Activated CD4-positive, alpha-beta T cell treated with anti-CD3 and anti-CD28 coated beads, Interleukin-2, Interleukin-4, amounts not matched to agents 100 ng/mL and 50 ng/mL, durations not matched to agents 16 hours and 8 hours (primary cell): ENCODE measurements around the gene SRBD1.

Experiments used
- DNase-seq: peaks from one replicate; pipeline ENCODE4 v3.0.0-alpha.2; 2020; ENCODE audit warnings: low spot score

SRBD1 gene

DNA sequence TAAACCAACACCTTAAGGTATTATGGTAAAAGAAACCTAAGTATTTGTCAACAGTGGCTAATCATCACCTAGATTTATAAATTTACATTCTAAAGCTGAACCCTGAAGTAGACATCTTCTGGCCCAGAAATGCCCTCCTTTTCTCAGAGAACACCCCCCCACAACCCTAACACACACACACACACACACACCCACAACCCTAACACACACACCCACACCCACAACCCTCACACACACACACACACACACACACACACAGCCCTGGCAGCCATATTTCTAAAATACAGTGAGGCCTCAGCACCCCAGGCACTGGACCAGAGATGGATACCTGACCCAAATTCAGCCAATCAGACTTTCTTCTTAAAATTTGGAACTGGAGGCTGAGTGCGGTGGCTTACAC, 14.3 kb downstream of the SRBD1 start:
- DNase-seq, result no peak

DNA sequence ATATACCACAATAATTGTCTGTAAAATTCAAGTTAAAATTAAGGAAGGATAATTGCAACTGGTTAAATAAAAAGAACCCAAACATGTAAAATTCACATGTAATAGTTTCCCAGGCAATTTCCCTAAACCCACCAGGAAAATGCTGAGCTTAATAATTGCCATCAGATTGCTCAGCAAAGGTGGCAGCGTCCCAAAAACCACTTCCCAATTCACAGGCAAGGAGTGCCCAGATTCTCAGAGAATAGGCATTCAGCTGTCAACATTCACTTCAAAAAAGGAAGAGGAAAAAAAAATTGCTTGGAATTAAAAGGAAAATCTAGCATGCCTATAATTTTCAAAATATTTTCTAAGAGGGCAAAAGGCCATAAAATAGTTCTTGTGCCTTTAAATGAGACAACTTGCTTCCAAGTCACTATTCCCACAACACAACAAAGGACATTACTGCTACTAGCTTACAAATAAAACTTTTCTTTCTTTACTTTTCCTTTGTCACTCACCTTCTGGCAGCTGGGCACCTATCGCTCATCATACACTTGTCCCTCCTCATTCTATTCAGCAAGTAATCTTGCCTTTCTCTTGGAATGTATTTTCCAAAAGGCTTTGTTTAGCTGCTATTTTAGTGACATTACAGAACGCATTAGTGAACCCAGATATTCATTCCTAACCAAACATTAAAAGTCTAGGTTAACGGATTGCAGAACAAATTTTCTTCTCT, 15.2 kb downstream of the SRBD1 start:
- DNase-seq, result no peak

DNA sequence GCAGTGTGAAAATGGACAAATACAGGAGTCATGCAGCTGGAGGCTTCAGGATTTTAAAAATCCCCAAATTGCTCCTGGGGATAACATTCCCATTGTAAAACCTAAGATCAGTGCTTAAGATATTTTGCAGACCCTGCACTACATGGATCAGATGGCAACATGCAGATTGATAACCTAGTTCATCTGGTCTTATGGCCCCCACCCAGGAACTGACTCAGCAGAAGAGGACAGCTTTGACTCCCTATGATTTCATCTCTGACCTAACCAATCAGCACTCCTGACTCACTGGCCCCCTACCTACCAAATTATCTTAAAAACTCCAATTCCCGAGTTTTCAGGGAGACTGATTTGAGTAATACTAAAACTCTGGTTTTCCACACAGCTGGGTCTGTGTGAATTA, 20.0 kb downstream of the SRBD1 start:
- DNase-seq, result no peak

- no peak for DNase-seq
These were observed 22.8 kb downstream of the SRBD1 start for GRCh38 chr2:45588158-45588829.

- no peak for DNase-seq
These were observed 24.5 kb downstream of the SRBD1 start for GRCh38 chr2:45586600-45586999.

GRCh38 chr2:45585267-45585861, 25.7 kb downstream of the SRBD1 start:
- DNase-seq, result peak; percentile 19

DNA sequence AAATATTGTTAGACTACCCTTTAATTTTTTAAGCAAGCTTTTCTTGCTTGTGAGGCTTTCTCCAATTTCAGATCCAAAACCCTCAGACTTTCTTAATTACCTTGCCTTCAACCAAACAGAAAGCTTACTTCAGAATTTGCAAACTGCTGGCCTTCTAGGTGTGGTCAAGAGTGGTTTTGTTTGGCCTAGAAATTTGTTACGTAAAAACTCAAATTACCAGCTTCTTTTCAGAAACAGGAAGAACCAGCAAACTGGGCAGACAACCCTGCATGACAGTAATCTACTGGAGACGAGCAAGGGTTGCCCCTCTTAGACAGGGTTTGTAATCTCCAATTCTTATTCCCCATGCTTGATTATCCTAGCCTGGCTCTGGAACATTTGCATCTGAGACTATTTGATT, 27.1 kb downstream of the SRBD1 start:
- DNase-seq, result no peak

DNA sequence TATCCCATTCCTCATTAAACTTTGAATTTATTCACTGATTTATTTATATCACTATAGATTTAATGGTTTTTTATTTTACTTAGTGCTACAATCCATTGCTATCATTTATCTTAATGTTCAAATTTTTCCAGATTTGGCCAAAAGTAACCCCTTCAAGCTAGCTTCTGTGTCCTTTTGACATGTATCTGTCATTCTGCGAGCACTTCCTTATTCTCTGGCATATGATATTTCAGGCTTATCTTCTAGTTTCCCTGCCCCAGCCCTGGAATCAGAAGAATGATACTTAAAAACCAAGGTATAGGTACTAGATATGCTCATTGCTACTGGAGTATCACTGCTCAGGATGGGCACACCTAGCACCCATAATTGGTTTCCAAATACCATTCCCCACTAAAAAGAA, 28.5 kb downstream of the SRBD1 start:
- DNase-seq, result no peak

DNA sequence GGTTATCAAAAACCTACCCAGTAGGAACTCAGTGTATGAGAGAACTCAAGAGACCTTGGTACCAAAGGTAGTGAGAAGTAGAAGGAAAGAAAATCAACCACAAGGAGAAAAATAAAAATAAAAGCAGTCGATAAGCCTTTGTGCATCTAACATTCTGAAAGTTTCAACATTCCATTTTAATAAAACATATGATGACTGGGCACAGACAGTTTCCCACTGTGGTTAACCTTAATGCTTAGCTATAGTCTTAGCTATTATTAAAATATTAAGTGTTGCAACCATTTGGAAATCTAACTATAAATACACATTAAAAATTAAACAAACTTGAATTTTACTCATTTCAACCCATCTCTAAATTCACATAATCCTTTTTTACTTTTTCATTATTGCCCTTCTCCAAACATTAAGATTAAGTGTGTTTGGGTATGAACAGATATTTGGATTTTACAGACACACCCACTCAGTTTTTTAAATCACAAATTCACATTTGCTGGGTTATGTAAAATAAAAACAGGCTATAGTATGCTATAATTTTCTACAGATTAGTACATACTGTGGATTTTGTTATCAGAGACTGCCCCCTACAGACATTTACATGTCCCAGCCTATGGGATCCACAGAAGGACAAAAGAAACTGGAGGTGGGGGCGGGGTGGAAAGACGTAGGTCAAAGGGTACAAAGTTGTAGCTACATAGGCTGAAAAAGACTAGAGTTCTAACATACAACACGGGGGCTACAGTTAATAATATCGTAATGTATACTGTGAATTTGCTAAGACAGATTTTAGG, 32.8 kb downstream of the SRBD1 start:
- peak; percentile 12 for DNase-seq

DNA sequence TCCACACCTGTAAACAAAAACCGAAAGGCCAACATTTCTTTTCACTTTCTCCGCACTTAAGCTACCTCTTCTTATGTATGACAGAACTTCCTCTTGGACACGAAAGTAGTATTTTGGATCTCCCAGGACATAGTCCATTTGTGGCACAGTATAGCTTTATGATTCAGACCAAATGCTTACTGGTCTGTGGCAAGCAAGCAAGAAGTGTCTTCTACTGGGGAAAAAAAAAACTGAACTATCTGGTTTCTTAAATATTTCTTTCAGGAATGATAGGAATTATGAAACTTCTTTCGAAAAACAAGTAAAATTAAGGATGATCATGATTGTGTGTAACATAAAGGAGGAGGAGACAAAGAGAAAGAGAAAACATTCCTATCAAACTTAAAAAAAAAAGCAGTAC, 33.6 kb downstream of the SRBD1 start:
- no peak for DNase-seq

DNA sequence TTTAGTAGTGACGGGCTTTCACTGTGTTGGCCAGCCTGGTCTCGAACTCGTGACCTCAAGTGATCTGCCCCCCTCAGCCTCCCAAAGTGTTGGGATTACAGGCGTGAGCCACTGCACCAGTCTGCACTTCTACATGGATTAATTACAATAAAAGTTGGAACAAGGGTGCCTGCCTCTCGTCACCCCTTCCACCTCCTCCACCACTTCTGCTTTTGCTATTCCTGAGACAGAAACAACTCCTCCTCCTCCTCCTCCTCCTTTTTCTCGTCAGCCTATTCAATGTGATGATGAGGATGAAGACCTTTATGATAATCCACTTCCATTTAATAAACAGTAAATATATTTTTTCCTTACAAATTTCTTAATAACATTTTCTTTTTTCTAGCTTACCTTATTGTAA, 35.2 kb downstream of the SRBD1 start:
- no peak for DNase-seq

DNA sequence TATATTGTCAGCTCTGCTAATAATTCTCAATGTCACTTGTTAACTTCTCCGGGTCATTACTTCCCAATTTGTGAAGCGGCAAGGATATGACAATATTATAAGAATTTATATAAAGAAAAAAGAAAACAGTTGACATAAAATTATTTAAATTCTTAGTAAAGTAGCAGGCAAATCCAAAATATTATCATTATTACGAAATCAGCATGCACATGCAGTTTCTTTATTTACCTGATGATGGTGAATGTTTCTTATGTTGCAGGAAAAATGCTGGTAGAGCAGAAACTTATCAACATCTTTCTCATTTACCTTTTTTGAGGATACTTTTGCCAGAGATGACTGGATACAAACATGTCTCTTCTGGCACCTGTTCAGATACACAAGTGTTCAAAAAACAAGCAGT, 38.1 kb downstream of the SRBD1 start:
- DNase-seq, result no peak

DNA sequence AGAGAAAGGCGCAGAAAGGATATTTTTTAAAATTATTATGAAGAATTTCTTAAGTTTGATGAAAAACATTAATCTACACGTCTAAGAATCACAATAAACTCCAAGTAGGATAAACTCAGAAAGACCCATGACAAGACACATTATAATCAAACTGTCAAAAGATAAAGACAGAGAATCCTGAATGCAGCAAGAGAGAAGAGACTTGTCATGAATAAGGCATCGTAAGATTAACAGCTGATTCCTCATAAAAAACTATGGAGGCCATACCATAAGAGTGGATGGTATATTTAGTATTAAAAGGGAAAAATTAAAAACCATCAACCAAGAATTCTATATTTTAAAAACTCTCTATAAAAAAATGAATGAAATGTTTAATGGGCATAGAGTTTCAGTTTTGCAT, 39.1 kb downstream of the SRBD1 start:
- DNase-seq, result no peak

DNA sequence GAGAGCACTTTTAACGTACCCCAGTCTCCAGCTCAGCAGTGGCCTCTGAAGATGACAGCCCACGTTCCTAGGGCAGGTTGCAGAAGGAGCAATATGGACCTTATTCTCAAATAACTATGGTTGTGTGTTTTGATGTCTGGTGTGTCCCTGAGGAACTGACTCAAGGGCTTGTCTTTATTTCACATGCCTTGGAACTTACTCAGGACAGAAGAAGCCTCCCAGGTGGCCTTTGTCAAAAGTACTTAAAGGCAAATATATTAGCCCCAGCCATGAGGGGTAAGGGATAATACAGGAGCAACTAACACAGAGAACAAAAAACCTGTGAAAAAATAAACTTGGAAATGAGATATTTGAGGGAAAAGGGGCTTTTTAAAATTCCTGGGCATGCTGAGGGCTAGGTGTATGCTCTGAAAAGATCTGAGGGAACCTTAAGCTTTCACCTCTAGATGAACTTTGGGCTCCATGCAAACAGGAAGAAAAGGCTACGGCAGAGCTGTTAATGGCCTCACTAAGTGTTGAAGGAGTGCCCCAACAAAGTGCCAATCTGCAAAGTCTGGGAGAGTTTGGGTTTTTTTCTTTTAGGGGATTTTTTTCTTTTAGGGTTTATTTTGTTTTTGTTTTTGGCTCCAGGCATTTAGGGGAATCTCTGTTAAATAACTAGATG, 40.3 kb downstream of the SRBD1 start:
- DNase-seq, result no peak

DNA sequence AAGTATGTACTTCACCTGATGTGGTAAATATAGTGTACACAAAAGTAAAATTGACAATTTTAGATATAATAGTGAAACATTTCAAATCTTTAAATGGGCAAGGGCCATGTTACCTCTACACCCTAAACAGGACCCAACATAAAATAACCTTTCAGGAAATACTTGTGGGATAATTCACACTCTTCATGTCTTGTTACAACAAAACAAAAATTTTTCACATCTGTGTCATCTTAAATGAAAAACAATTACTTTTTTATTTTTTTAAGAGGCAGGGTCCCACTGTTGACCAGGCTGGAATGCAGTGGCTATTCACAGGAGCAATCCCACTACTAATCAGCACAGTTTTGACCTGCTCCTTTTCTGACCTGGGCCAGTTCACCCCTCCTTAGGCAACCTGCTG, 42.1 kb downstream of the SRBD1 start:
- no peak for DNase-seq

DNA sequence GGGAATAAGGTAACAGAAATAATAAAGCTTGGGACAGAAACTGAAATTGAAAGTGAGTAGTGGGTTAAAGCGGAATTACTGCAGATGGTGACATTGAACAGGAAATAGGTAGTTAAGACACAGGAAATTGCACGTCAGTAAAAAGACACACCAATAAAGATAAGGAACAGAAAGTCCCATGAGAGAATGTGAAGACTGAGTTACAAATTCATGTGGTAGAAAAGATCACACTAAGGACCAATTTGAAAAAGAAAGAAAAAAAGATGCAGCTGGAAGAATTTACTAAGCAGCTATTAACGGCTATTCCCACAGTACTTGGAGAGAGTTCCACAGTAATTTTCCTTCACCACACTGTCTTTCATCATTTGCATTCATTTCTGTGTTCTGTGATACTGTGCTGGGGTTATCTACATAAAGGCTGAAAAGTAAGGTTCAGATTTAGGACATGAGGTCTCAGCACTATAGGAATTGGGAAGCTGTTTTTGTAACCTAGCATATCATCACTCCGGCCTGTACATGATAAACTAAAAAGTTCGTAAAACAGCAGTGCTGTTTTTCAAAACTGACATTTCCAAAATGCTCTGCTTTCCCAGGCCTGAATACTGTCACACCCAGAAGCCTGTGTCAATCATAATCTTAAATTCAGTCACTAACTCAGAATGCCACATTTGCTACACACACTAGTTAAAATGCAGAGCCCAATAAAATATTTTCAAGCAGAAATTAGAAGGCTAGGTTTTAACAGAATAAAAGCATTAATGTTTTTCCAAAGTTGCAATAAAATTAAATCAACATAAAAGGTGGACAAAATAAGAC, 42.9 kb downstream of the SRBD1 start:
- DNase-seq, result peak; percentile 74

- DNase-seq, result no peak
These were observed 43.6 kb downstream of the SRBD1 start for GRCh38 chr2:45567288-45567963.

DNA sequence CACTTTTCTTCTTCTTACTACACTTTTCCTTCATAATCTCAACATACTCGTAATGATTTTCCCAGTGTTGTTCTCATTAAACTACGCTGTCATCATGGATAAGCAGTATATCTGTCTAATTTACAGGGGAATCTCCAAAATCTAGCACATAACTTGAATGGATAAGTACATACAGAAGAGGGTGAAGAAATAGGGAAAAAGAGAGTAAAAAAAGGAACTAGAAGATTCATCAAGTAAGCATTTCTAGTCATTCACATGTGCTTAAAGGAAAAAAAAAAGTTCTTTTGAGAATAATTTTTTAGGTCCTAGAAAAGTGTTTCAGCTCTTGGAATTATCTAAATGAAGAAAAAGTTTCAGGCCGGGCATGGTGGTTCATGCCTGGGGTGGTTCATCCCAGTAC, 51.6 kb downstream of the SRBD1 start:
- DNase-seq, result no peak

GRCh38 chr2:45554742-45555140, 56.3 kb downstream of the SRBD1 start:
- DNase-seq, result peak; percentile 36

DNA sequence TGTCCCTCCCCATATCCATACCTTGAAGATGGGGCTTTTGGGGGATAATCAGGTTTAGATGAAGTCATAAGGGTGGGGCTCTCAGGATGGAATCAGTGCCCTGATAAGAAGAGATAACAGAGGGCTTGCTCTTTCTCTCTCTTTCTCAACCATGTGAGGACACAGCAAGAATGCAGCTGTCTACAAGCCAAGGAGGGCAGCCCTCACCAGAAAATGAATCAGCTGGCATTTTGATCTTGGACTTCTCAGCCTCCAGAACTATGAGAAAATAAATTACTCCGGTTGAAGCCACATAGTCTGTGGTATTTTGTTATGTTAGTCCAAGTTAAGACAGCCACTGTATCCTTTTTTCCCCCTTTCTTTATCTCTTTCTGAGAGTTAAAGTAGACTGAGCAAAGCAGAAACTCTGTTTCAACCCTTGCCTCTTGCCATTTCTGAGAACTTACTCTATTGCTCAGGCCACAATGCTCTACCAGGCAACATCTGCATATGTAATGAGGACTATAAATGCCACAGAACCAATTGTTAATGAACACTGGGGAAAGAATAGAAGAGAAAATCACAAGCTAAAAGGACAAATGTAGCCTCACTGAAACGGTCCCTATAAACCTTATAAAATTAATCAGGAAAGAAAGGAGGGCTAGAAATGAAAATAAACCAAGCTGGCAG, 56.9 kb downstream of the SRBD1 start:
- no peak for DNase-seq
